IMR-90 (cell line): ENCODE data around the gene DYNLT3. TPM values are rescaled to one million over a fixed set of nuclear protein-coding genes. Genes with fewer than 3 reads are reported as not detected.
A peak's percentile ranks its signal among the peaks of the same experiment; 100 is the strongest.

Experiments
- ATAC-seq: fragments of 200-7000 bp; cut with Tn5 transposase; 2 replicates; pipeline ENCODE4 v1.9.1; 2020; ENCODE audit warnings: low read depth, mild to moderate bottlenecking, moderate library complexity
- BruUV-seq: library from RNA; stranded (reverse); fragments of 400-500 nt; replicated peaks from 2 replicates; lab custom pipeline; 2021; lab: Mats Ljungman, UMichigan
- CTCF ChIA-PET: fragments of 300-600 bp; formaldehyde crosslinking; extraction: SDS; loops from one replicate; lab custom pipeline; 2021; ENCODE audit warnings: antibody characterized with exemption; lab: Yijun Ruan, JAX
- POLR2A ChIA-PET: fragments of 300-600 bp; sonication (Branson Sonifier 250); formaldehyde crosslinking; loops from one replicate; lab custom pipeline; 2022; ENCODE audit warnings: antibody characterized with exemption; ENCODE audit not compliant: unreplicated experiment; lab: Charles Lee
- DNase-seq: peaks from one replicate; pipeline ENCODE4 v3.0.0; 2013
- H2AFZ ChIP-seq: replicated peaks from 2 replicates; pipeline ENCODE3; 2013; ENCODE audit warnings: low read length, mild to moderate bottlenecking; ENCODE audit not compliant: poor library complexity
- H2AK5ac ChIP-seq: 2 replicates; pipeline ENCODE4 v1.6.1; 2013; ENCODE audit warnings: low read depth, low read length, inconsistent platforms
- H2AK9ac ChIP-seq: replicated peaks from 2 replicates; pipeline ENCODE3; 2013; ENCODE audit warnings: mild to moderate bottlenecking, low read depth, low read length, moderate library complexity; ENCODE audit not compliant: poor library complexity
- H2BK120ac ChIP-seq: 2 replicates; pipeline ENCODE4 v1.6.1; 2013; ENCODE audit warnings: low read depth, low read length, inconsistent platforms
- H2BK15ac ChIP-seq: 3 replicates; pipeline ENCODE4 v1.6.1; 2013; ENCODE audit warnings: low read depth, low read length, inconsistent platforms
- H2BK20ac ChIP-seq: 2 replicates; pipeline ENCODE4 v1.6.1; 2013; ENCODE audit warnings: low read depth, mild to moderate bottlenecking, inconsistent platforms, low read length, moderate library complexity
- H2BK5ac ChIP-seq: 2 replicates; pipeline ENCODE4 v1.6.1; 2013; ENCODE audit warnings: mild to moderate bottlenecking, low read depth, low read length, inconsistent platforms; ENCODE audit not compliant: poor library complexity, severe bottlenecking
- H3K14ac ChIP-seq: replicated peaks from 2 replicates; pipeline ENCODE4 v1.6.1; 2013; ENCODE audit warnings: low read depth, low read length, inconsistent platforms
- H3K18ac ChIP-seq: 2 replicates; pipeline ENCODE4 v1.6.1; 2013; ENCODE audit warnings: low read depth, low read length, control low read depth
- H3K23ac ChIP-seq: 2 replicates; pipeline ENCODE4 v1.6.1; 2013; ENCODE audit warnings: low read depth, low read length, inconsistent platforms
- H3K27ac ChIP-seq: 2 replicates; pipeline ENCODE4 v1.5.1; 2013; ENCODE audit warnings: mild to moderate bottlenecking, control low read depth, low read length; ENCODE audit not compliant: insufficient read depth
- H3K27me3 ChIP-seq: 2 replicates; pipeline ENCODE4 v1.6.1; 2013; ENCODE audit warnings: low read length; ENCODE audit not compliant: control insufficient read depth, insufficient read depth
- H3K36me3 ChIP-seq: 2 replicates; pipeline ENCODE4 v1.6.1; 2013; ENCODE audit warnings: low read length, mixed read lengths; ENCODE audit not compliant: control insufficient read depth, insufficient read depth
- H3K4ac ChIP-seq: 2 replicates; pipeline ENCODE4 v1.6.1; 2013; ENCODE audit warnings: low read depth, low read length, inconsistent platforms
- H3K4me1 ChIP-seq: 2 replicates; pipeline ENCODE4 v1.6.1; 2013; ENCODE audit warnings: low read length, mixed read lengths; ENCODE audit not compliant: control insufficient read depth, insufficient read depth
- H3K4me2 ChIP-seq: 2 replicates; pipeline ENCODE4 v1.6.1; 2013; ENCODE audit warnings: low read depth, mild to moderate bottlenecking, control low read depth, low read length, moderate library complexity
- H3K4me3 ChIP-seq: 2 replicates; pipeline ENCODE4 v1.5.1; 2013; ENCODE audit warnings: low read depth, mild to moderate bottlenecking, control low read depth, low read length, moderate library complexity; ENCODE audit not compliant: insufficient read depth
- H3K56ac ChIP-seq: 2 replicates; pipeline ENCODE4 v1.6.1; 2013; ENCODE audit warnings: low read length, inconsistent platforms; ENCODE audit not compliant: insufficient read depth; ENCODE audit errors: extremely low read depth
- H3K79me1 ChIP-seq, 2 experiments: 2 replicates each; pipeline ENCODE4 v1.6.1; 2013; ENCODE audit warnings: low read length in 2 of 2, inconsistent platforms in 1 of 2, low read depth in 1 of 2
- H3K9ac ChIP-seq: 2 replicates; pipeline ENCODE4 v1.6.1; 2013; ENCODE audit warnings: low read depth, low read length, control low read depth
- H3K9me1 ChIP-seq: 2 replicates; pipeline ENCODE4 v1.6.1; 2013; ENCODE audit warnings: low read length, inconsistent platforms; ENCODE audit not compliant: insufficient read depth
- H3K9me3 ChIP-seq: 2 replicates; pipeline ENCODE4 v1.6.1; 2013; ENCODE audit warnings: low read length; ENCODE audit not compliant: control insufficient read depth, insufficient read depth
- H4K20me1 ChIP-seq: 2 replicates; pipeline ENCODE4 v1.6.1; 2013; ENCODE audit warnings: low read length, inconsistent platforms; ENCODE audit not compliant: insufficient read depth
- H4K5ac ChIP-seq: 2 replicates; pipeline ENCODE4 v1.6.1; 2013; ENCODE audit warnings: mild to moderate bottlenecking, low read depth, low read length, control low read depth
- H4K8ac ChIP-seq, 2 experiments: 2 replicates each; pipeline ENCODE4 v1.6.1; 2013; ENCODE audit warnings: low read depth in 2 of 2, low read length in 2 of 2, control low read depth in 1 of 2, inconsistent platforms in 1 of 2
- H4K91ac ChIP-seq: 2 replicates; pipeline ENCODE4 v1.6.1; 2013; ENCODE audit warnings: low read depth, low read length, inconsistent platforms; ENCODE audit not compliant: insufficient read depth
- CTCF ChIP-seq: conservative IDR thresholded peaks from 2 replicates; pipeline ENCODE4 v1.5.1; 2012; ENCODE audit warnings: mild to moderate bottlenecking, low read depth, low read length, improper control_type of control experiment
- MAFK ChIP-seq: IDR thresholded peaks from 2 replicates; pipeline ENCODE4 v1.6.1; 2012; ENCODE audit warnings: low read depth, low read length, improper control_type of control experiment
- POLR2A ChIP-seq: IDR thresholded peaks from 2 replicates; pipeline ENCODE4 v1.6.1; 2012; ENCODE audit warnings: mild to moderate bottlenecking, low read depth, low read length
- RAD21 ChIP-seq: IDR thresholded peaks from 2 replicates; pipeline ENCODE4 v1.6.1; 2012; ENCODE audit warnings: low read length, improper control_type of control experiment
- SMC3 ChIP-seq: fragments of 150-350 bp; IDR thresholded peaks from 2 replicates; pipeline ENCODE4 v1.6.1; 2016; ENCODE audit warnings: low read depth, mild to moderate bottlenecking, antibody characterized with exemption, low read length, moderate library complexity
- WGBS, 2 experiments: methylation state at CpG; one replicate each; pipeline versions ENCODE4 v1.1.5 to v1.1.7; 2013; ENCODE audit warnings: missing lambda C conversion rate in 2 of 2; ENCODE audit not compliant: insufficient read length in 1 of 2; ENCODE audit errors: extremely low coverage in 2 of 2; 5-methylcytosine and 5-hydroxymethylcytosine counted together
- dilution Hi-C: fragments of 300-500 bp; cut with HindIII; formaldehyde crosslinking; loops from one replicate; pipeline ENCODE4 v1.14.3; 2018; ENCODE audit warnings: low sequenced_read_pairs; ENCODE audit not compliant: unreplicated experiment
- in situ Hi-C: fragments of 300-500 bp; cut with MboI; formaldehyde crosslinking; loops from 3 replicates; pipeline ENCODE4 v1.14.3; 2019; ENCODE audit warnings: low sequenced_read_pairs, inconsistent platforms, mixed read lengths
- intact Hi-C: fragments of 100-400 bp; cut with micrococcal nuclease; formaldehyde crosslinking; loops from 2 replicates; pipeline ENCODE4 v1.10.0; 2022
- polyA plus RNA-seq, 3 experiments: library from polyadenylated mRNA; depleted of rRNA; stranded (reverse); fragments of >200 nt; gene quantifications; 2 replicates each; pipeline ENCODE4 v1.2.3, GENCODE V29; 2012; ENCODE audit warnings: low replicate concordance in 1 of 3
- total RNA-seq: library from RNA; depleted of rRNA; stranded (reverse); fragments of >200 nt; gene quantifications from 2 replicates; pipeline ENCODE4 v1.2.3, GENCODE V29; 2012

DYNLT3 gene
- total and polyA plus RNA-seq, 2 of the 4 experiments (the other 2 are of a cell fraction): 15.7 to 18.8 TPM

- Histone ChIP-seq H3K4me1 (peaks cover 1% of the 10 kb centered on the region; the same call in 1 of the 2 replicates), H2AFZ (no peak overlapping the region), H3K27me3 (peaks cover 5% of the 10 kb centered on the region; the same call in 1 of the 2 replicates), H4K5ac (no peak overlapping the region), H2AK5ac (no peak overlapping the region), H3K23ac (no peak overlapping the region), H3K4me2 (no peak overlapping the region), H2BK15ac (no peak overlapping the region), H2BK20ac (no peak overlapping the region), H3K18ac (no peak overlapping the region), H3K14ac (no peak overlapping the region), H3K79me1 (no peaks in the 10 kb centered on the region), H4K91ac (no peak overlapping the region), H2BK120ac (no peak overlapping the region), H3K4me3 (no peak overlapping the region), H4K8ac (no peak overlapping the region), H2BK5ac (no peak overlapping the region), H3K9me3 (no peaks in the 10 kb centered on the region), H3K4ac (no peak overlapping the region), H3K9ac (no peak overlapping the region), H4K20me1 (no peaks in the 10 kb centered on the region), H3K9me1 (no peaks in the 10 kb centered on the region), H2AK9ac (no peak overlapping the region), H3K27ac (no peak overlapping the region), H3K56ac (no peak overlapping the region), H3K36me3 (no peaks in the 10 kb centered on the region)
- in situ Hi-C loops: no loop called here
- no CpG with 5 or more reads among the region's 3 CpGs for whole genome bisulfite sequencing, 2 experiments
- dilution Hi-C loops: no loop called here
- ChIA-PET CTCF (interaction anchor here (0.6 to 3.8 kb wide), 9 partner anchors 8 to 227 kb away, joined by 3 to 21 read pairs (median 4); no protein-coding TSS in a partner anchor), POLR2A (no interaction called here)
- no TSS peak for BruUV-seq
- peak; percentile 38 for DNase-seq
- intact Hi-C loops: loop anchor here (1.0 to 10.0 kb wide), 4 partner anchors 80 to 523 kb away; no protein-coding TSS in a partner anchor
- no peak for TF ChIP-seq MAFK
- TF ChIP-seq POLR2A: no peak
- peak; percentile 69 for TF ChIP-seq RAD21
- peak; percentile 68 for TF ChIP-seq SMC3
- peak; percentile 80 for TF ChIP-seq CTCF
- ATAC-seq: peak; percentile 86
These were observed 22.0 kb downstream of the DYNLT3 start for GRCh38 chrX:37825215-37825842.
